Measurements from ENCODE around the gene CSNK1A1L. TPM values are rescaled to one million over a fixed set of nuclear protein-coding genes. Genes with fewer than 3 reads are reported as not detected.

CSNK1A1L gene
- total RNA-seq, 2 experiments from 2014 or later: 0.08 TPM; not detected in 1

- H3K4me1 Mint-ChIP-seq: no peaks in the 10 kb centered on the region
- no peak for DNase-seq
- H3K36me3 Mint-ChIP-seq: no peaks in the 10 kb centered on the region
- H3K27ac Mint-ChIP-seq: no peak overlapping the region
- no peaks in the 10 kb centered on the region for H3K27me3 Mint-ChIP-seq
- H3K9me3 Mint-ChIP-seq: no peaks in the 10 kb centered on the region
- no peak overlapping the region for H3K4me3 Mint-ChIP-seq
Observed at GRCh38 chr13:37090912-37091311, 14.6 kb downstream of the CSNK1A1L start.

DNA sequence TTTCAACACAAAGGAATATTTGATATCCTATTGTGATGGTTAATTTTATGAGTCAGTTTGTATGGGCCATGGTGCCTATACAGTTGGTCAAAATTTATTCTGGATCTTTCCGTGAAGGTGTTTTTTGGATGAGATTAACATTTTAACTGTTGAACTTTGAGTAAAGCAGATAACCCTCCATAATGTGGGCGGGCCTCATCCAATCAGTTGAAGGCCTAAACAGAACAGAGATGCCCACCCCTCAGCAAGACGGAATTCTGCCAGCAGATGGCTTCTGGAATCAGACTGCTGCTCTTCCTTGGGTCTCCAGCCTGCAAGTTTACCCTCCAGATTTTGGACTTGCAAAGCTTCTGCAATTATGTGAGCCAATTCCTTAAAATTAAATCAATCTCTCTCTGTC lies 16.0 kb downstream of the CSNK1A1L start:
- Mint-ChIP-seq H3K27ac (no peak overlapping the region), H3K4me1 (no peaks in the 10 kb centered on the region), H3K27me3 (no peaks in the 10 kb centered on the region), H3K4me3 (no peak overlapping the region), H3K36me3 (no peaks in the 10 kb centered on the region), H3K9me3 (no peaks in the 10 kb centered on the region)
- no peak for DNase-seq

DNA sequence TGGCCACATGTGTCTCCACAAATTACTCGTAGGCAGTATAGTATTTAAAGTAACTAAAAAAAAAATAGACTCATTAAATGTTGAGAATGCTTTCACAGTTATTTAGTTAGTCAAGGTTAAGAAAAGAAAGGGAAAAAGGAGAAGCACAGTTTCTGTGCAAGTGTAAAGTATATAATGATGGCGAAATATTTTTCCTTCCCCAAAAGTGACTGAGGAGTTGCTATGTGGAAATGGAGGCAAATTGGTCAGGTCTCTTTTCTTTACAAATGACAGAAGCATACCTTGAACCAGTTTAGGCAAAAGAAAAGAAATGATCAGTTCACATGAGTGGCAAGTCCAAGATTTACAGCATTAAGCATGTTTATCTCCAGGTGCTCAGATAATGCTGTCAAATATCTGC lies 18.0 kb downstream of the CSNK1A1L start:
- no peak overlapping the region for H3K27ac Mint-ChIP-seq
- no peaks in the 10 kb centered on the region for H3K27me3 Mint-ChIP-seq
- no peaks in the 10 kb centered on the region for H3K36me3 Mint-ChIP-seq
- H3K4me1 Mint-ChIP-seq: no peaks in the 10 kb centered on the region
- H3K9me3 Mint-ChIP-seq: no peaks in the 10 kb centered on the region
- no peak for DNase-seq
- no peak overlapping the region for H3K4me3 Mint-ChIP-seq

- Mint-ChIP-seq H3K4me1 (no peaks in the 10 kb centered on the region), H3K27ac (no peak overlapping the region), H3K27me3 (no peaks in the 10 kb centered on the region), H3K36me3 (no peaks in the 10 kb centered on the region), H3K4me3 (no peak overlapping the region), H3K9me3 (no peaks in the 10 kb centered on the region)
- DNase-seq: no peak
Observed at GRCh38 chr13:37085606-37086005, 19.9 kb downstream of the CSNK1A1L start.

GRCh38 chr13:37076818-37077217 lies 28.6 kb downstream of the CSNK1A1L start:
- no peak overlapping the region for H3K27ac Mint-ChIP-seq
- no peaks in the 10 kb centered on the region for H3K9me3 Mint-ChIP-seq
- no peaks in the 10 kb centered on the region for H3K27me3 Mint-ChIP-seq
- DNase-seq: no peak
- peaks cover 2% of the 10 kb centered on the region for H3K4me1 Mint-ChIP-seq
- no peaks in the 10 kb centered on the region for H3K36me3 Mint-ChIP-seq
- no peak overlapping the region for H3K4me3 Mint-ChIP-seq

DNA sequence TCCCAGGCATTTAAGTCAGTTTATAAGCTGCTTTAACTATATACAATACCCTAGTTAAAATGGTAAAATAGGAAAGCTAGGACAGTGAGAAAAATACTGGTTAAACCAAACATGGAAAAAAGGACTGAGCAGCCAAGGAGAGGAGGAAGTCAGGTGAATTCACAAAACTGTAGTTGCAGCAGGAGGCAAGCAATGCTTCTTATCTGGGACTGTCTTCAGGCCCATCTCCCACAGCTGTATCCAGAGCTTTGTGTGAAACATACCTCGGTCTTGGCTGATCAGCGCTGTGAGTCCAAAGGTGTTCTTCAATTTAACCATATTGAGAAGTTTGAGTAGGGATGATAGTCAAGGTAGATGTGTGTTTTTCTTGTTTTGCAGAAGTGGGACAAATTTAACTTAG lies 30.3 kb downstream of the CSNK1A1L start:
- Mint-ChIP-seq H3K4me3 (no peak overlapping the region), H3K9me3 (no peaks in the 10 kb centered on the region), H3K27ac (no peak overlapping the region), H3K27me3 (peaks cover 4% of the 10 kb centered on the region), H3K4me1 (peaks cover 2% of the 10 kb centered on the region), H3K36me3 (no peaks in the 10 kb centered on the region)
- no peak for DNase-seq

DNA sequence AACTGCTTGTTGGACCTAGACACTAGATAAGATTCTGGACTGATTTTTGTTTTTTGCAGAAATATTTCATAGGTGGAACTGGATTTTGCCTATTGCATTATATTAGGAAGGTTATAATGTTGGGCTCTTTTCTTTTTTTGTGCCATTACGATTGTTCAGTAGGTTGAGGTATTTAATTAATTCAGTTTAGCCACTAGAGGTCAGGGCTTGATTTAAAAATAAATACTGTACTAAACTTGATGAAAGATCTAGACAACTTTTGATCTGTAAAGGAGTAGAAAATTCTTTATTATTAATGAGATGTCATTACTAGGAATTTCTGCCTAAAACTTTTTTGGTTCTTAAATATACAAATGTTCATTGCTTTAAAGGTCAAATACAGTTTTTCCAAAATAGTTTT lies 30.8 kb downstream of the CSNK1A1L start:
- no peak for DNase-seq
- Mint-ChIP-seq H3K4me1 (peaks cover 2% of the 10 kb centered on the region), H3K9me3 (no peaks in the 10 kb centered on the region), H3K27ac (no peak overlapping the region), H3K4me3 (no peak overlapping the region), H3K36me3 (no peaks in the 10 kb centered on the region), H3K27me3 (peaks cover 4% of the 10 kb centered on the region)

DNA sequence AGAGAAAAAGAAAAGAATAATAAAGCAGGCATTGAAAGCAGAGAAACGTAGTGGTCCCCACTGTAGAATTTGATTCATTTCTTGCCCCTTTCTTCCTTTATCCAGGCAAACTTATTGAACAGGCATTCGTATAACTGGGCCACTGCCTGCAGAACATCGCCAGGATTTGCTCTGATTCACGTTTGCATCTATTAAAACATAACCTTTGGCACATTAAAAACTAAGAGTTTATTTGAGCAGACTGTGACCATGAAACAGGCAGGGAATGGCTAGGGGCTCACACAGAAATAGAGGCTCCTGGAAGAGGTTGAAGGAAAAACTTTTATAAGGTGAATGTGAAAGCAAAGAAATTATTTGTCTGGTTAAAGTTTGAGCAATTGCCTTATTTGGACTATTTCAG lies 33.4 kb downstream of the CSNK1A1L start:
- Mint-ChIP-seq H3K4me1 (peaks cover 2% of the 10 kb centered on the region), H3K27me3 (peaks cover 4% of the 10 kb centered on the region), H3K36me3 (no peaks in the 10 kb centered on the region), H3K9me3 (no peaks in the 10 kb centered on the region), H3K4me3 (no peak overlapping the region), H3K27ac (no peak overlapping the region)
- no peak for DNase-seq

- Mint-ChIP-seq H3K27ac (no peak overlapping the region), H3K4me1 (peaks cover 2% of the 10 kb centered on the region), H3K27me3 (peaks cover 6% of the 10 kb centered on the region), H3K36me3 (no peaks in the 10 kb centered on the region), H3K9me3 (no peaks in the 10 kb centered on the region), H3K4me3 (no peak overlapping the region)
- no peak for DNase-seq
Observed at GRCh38 chr13:37070956-37071355, 34.5 kb downstream of the CSNK1A1L start.

DNA sequence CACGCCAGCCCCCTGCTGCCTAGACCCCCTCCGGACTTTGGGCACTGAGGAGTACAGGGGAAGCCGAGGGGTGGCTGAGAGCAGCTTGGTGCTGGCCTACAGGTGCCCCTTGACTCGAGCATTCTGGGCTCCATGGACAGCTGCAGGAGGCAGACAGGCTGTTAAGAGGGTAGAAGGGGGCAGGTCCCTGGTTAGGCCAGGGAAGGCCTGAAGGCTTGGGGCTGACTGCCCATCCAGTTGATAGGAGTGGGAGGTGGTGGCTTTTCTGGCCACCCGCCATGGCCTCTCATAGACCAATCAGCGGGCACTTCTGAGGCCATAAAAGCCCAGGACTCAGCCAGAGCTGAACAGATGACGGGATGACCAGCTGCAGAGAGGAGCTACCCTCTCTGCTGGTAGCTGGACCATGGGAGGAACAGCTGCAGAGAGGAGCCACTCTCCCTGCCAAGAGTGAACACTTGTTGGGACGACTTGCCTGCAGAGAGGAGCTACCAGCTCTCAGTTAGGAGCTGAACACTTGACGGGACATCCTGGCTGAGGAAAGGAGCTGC lies 35.2 kb downstream of the CSNK1A1L start:
- H3K9me3 Mint-ChIP-seq: no peaks in the 10 kb centered on the region
- H3K4me1 Mint-ChIP-seq: peaks cover 2% of the 10 kb centered on the region

GRCh38 chr13:37069597-37070103 lies 35.8 kb downstream of the CSNK1A1L start:
- H3K27me3 Mint-ChIP-seq: peaks cover 6% of the 10 kb centered on the region
- H3K27ac Mint-ChIP-seq: no peak overlapping the region
- peaks cover 2% of the 10 kb centered on the region for H3K4me1 Mint-ChIP-seq
- no peak for DNase-seq
- no peak overlapping the region for H3K4me3 Mint-ChIP-seq
- no peaks in the 10 kb centered on the region for H3K9me3 Mint-ChIP-seq
- no peaks in the 10 kb centered on the region for H3K36me3 Mint-ChIP-seq

More for the DNA sequence above, 35.2 kb downstream of the CSNK1A1L start:
- Mint-ChIP-seq H3K27ac (no peak overlapping the region), H3K27me3 (peaks cover 6% of the 10 kb centered on the region), H3K4me3 (no peak overlapping the region), H3K36me3 (no peaks in the 10 kb centered on the region)
- no peak for DNase-seq

GRCh38 chr13:37068962-37069361 lies 36.5 kb downstream of the CSNK1A1L start:
- peaks cover 6% of the 10 kb centered on the region for H3K27me3 Mint-ChIP-seq
- H3K4me3 Mint-ChIP-seq: no peak overlapping the region
- H3K4me1 Mint-ChIP-seq: no peaks in the 10 kb centered on the region
- no peaks in the 10 kb centered on the region for H3K36me3 Mint-ChIP-seq
- H3K27ac Mint-ChIP-seq: no peak overlapping the region
- H3K9me3 Mint-ChIP-seq: no peaks in the 10 kb centered on the region
- DNase-seq: no peak

GRCh38 chr13:37067874-37068273 lies 37.6 kb downstream of the CSNK1A1L start:
- no peak for DNase-seq
- H3K27me3 Mint-ChIP-seq: peaks cover 6% of the 10 kb centered on the region
- H3K4me3 Mint-ChIP-seq: no peak overlapping the region
- H3K9me3 Mint-ChIP-seq: no peaks in the 10 kb centered on the region
- H3K36me3 Mint-ChIP-seq: no peaks in the 10 kb centered on the region
- H3K27ac Mint-ChIP-seq: no peak overlapping the region
- H3K4me1 Mint-ChIP-seq: no peaks in the 10 kb centered on the region

- H3K36me3 Mint-ChIP-seq: no peaks in the 10 kb centered on the region
- no peak overlapping the region for H3K27ac Mint-ChIP-seq
- DNase-seq: no peak
- H3K27me3 Mint-ChIP-seq: peaks cover 6% of the 10 kb centered on the region
- H3K4me1 Mint-ChIP-seq: no peaks in the 10 kb centered on the region
- no peaks in the 10 kb centered on the region for H3K9me3 Mint-ChIP-seq
- H3K4me3 Mint-ChIP-seq: no peak overlapping the region
Observed at GRCh38 chr13:37065890-37066526, 39.5 kb downstream of the CSNK1A1L start.

- no peaks in the 10 kb centered on the region for H3K27me3 Mint-ChIP-seq
- peaks cover 12% of the 10 kb centered on the region for H3K4me1 Mint-ChIP-seq
- peak overlapping the region; percentile 96 for H3K27ac Mint-ChIP-seq
- peak overlapping the region; percentile 86 for H3K4me3 Mint-ChIP-seq
- H3K36me3 Mint-ChIP-seq: peaks cover 32% of the 10 kb centered on the region
- peaks cover 6% of the 10 kb centered on the region for H3K9me3 Mint-ChIP-seq
- DNase-seq: no peak
Observed at GRCh38 chr13:37059848-37060192, 45.6 kb downstream of the CSNK1A1L start.
